ENCODE results near the gene ZNF581. TPM values are rescaled to one million over a fixed set of nuclear protein-coding genes. Genes with fewer than 3 reads are reported as not detected.

The ZNF581 gene
- total RNA-seq, 1 donor from 2014 or later = 15.5 TPM

DNA sequence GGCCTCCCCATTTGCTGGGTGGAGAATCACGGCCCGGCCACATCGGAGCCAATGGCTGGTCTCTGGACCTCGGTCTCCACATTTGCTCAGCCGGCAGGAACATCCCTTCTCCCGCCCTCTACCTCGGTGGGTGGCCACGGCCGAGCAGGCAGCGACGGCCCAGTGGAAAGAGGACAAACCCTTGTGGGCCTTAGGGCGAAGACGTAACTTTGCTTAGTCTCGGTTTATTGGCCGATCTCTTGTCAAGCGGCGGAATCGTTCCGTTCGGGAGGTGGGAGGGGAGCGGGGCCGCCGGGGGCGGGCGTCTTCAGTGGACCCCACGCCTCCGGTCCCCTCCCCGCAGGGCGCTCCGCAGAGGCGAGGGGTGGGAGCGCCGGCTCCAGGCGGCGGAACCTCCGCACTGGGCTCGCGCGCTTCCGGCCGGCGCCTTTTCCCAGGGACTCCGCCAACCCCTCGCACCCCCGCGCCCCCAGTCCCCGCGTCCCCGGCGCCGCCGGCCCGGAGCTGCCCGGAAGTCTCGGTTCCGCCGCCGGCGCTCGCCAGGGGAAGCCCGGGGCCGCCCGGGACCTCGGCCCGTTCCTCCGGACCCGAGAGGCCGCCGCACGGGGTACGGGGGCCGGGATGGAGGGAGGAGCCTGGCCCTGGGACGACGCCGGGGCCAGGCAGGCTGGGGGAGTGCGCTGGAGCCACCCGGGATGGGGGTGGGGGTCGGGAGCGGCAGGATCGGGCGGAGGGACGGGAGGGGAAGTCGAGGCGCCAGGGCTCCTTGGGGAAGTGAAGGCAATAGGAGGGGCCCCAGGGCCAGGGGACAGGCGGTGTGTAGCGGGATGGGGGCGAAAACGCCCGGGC is 2.6 kb upstream of the ZNF581 start, which contains the start of gene ZNF580:
Gene ZNF580, plus strand, starts transcription at position 426 of the 849 bp plus-strand sequence. CDS start 1,507 bp downstream, outside the sequence.
- H3K27ac ChIP-seq = peak within 1 kb of the TSS; percentile 97
- TF ChIP-seq POLR2A (IDR thresholded peaks at IDR 0.05) (no peak), POLR2AphosphoS5 (IDR thresholded peaks at IDR 0.05; ENCODE audit: insufficient read depth in 1 of 2, low read depth in 1 of 2) (peak in 1 of 2 donors; percentile 63)
- TF ChIP-seq, protein P1, sequence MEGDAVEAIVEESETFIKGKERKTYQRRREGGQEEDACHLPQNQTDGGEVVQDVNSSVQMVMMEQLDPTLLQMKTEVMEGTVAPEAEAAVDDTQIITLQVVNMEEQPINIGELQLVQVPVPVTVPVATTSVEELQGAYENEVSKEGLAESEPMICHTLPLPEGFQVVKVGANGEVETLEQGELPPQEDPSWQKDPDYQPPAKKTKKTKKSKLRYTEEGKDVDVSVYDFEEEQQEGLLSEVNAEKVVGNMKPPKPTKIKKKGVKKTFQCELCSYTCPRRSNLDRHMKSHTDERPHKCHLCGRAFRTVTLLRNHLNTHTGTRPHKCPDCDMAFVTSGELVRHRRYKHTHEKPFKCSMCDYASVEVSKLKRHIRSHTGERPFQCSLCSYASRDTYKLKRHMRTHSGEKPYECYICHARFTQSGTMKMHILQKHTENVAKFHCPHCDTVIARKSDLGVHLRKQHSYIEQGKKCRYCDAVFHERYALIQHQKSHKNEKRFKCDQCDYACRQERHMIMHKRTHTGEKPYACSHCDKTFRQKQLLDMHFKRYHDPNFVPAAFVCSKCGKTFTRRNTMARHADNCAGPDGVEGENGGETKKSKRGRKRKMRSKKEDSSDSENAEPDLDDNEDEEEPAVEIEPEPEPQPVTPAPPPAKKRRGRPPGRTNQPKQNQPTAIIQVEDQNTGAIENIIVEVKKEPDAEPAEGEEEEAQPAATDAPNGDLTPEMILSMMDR (IDR thresholded peaks at IDR 0.05) = peak in 1 of 3 experiments; percentile 11
- intact Hi-C loops (cut with DNase I) = no loop called here
- DNase-seq (ENCODE audit: extremely low spot score in 2 of 2) = no peak
- peaks cover 74% of the 10 kb centered on the region for H3K4me1 ChIP-seq
- H3K9me3 ChIP-seq = no peaks in the 10 kb centered on the region
- H3K36me3 ChIP-seq = peaks cover 0 to 10% of the 10 kb centered on the region in 2 donors
- H3K4me3 ChIP-seq = peak within 1 kb of the TSS; percentile 57 to 83
- no peaks in the 10 kb centered on the region for H3K27me3 ChIP-seq

DNA sequence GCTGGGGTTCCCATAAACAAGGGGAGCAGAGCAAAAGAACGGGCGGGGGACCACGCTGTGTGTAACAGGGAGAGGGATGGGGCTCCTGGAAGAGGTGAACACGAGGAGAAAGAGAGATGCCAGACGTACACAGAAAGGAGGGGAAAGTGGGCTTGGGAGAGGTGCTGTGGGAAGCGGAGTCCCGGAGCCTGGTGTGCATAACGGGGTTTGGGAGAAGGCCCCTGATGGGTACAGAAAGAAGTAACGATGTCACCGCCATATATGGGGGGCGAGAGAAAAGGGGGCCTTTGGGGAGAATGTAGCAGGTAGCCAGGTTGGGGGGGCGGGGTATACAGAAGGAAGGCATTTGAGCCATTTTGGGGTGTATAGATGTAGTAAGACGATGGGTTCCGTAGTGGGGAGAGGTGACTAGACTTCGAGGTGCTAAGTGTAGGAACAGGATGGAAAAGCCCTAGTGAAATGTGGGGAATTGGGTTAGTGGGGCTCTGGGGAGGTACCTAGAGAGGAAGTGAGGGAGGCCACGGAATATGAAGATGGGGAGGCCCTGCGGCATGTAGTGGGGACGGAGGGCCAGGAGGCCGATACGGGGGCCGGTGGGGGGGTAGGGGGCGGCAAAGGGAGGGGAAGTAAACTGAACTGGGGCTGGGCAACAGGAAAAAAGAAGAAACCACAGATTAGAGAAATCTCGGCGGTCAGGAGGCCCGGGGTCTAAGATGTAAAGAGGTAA is 1.9 kb upstream of the ZNF581 start:
- H3K4me3 ChIP-seq = peak overlapping the region; percentile 57 to 83
- TF ChIP-seq, protein P1 (IDR thresholded peaks at IDR 0.05) = no peak
- no peak for TF ChIP-seq POLR2AphosphoS5 (IDR thresholded peaks at IDR 0.05; ENCODE audit: insufficient read depth in 1 of 2, low read depth in 1 of 2)
- H3K36me3 ChIP-seq = peaks cover 0 to 11% of the 10 kb centered on the region in 2 donors
- intact Hi-C loops (cut with DNase I) = no loop called here
- H3K27ac ChIP-seq = peak overlapping the region; percentile 97
- DNase-seq (ENCODE audit: extremely low spot score in 2 of 2) = no peak
- H3K4me1 ChIP-seq = peaks cover 66% of the 10 kb centered on the region
- H3K27me3 ChIP-seq = no peaks in the 10 kb centered on the region
- no peaks in the 10 kb centered on the region for H3K9me3 ChIP-seq

DNA sequence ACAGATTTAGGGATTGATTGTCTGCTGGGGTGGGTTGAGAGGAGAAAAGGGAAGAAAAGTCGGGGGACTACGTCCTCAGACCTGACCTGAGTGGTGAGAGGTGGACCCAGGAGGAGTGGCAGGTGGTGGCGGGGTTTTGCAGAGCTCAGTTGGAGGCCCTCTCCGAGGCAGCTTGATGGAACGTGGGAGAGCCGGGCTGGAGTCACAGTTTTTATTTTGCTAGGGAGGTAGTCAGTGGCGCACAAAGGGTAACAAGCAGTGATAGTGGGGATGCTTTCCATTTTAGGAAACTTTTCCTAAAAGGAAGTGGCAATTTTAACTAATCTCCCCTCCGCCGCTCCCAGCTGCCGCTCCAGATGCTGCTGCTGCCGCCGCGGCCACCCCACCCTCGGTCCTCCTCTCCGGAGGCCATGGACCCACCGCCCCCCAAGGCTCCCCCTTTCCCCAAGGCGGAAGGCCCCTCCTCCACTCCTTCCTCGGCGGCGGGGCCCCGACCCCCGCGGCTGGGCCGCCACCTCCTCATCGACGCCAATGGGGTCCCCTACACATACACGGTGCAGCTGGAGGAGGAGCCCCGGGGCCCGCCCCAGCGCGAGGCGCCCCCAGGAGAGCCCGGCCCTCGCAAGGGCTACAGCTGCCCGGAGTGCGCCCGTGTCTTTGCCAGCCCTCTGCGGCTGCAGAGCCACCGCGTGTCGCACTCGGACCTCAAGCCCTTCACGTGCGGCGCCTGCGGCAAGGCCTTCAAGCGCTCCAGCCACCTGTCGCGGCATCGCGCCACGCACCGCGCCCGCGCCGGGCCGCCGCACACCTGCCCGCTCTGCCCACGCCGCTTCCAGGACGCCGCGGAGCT is 1.1 kb upstream of the ZNF581 start:
- TF ChIP-seq POLR2AphosphoS5 (IDR thresholded peaks at IDR 0.05; ENCODE audit: insufficient read depth in 1 of 2, low read depth in 1 of 2) = peak in 1 of 2 donors; percentile 21
- TF ChIP-seq, protein P1 (IDR thresholded peaks at IDR 0.05) = no peak
- no peak for TF ChIP-seq POLR2A (IDR thresholded peaks at IDR 0.05)
- H3K9me3 ChIP-seq = no peaks in the 10 kb centered on the region
- peak overlapping the region; percentile 97 for H3K27ac ChIP-seq
- intact Hi-C loops (cut with DNase I) = no loop called here
- peaks cover 62% of the 10 kb centered on the region for H3K4me1 ChIP-seq
- H3K27me3 ChIP-seq = no peaks in the 10 kb centered on the region
- H3K4me3 ChIP-seq = peak overlapping the region; percentile 57 to 83
- H3K36me3 ChIP-seq = peaks cover 0 to 11% of the 10 kb centered on the region in 2 donors
- no peak for DNase-seq (ENCODE audit: extremely low spot score in 2 of 2)

DNA sequence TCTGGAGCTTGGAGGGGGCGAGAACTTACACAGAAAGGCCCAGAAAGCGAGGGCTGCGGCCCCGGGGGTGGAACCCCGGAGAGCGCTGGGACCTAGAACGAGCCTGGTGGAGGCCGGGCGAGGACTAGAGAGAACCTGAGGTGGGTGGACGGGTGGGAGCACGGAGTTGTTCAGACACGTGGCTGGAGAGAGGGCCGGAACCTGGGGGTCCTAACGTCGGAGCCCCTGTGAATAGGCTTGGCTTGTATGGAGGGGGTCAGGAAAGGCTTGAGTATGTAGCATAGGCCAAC is 383 bp downstream of the ZNF581 start:
- peak overlapping the region; percentile 97 for H3K27ac ChIP-seq
- peaks cover 69% of the 10 kb centered on the region for H3K4me1 ChIP-seq
- no peaks in the 10 kb centered on the region for H3K9me3 ChIP-seq
- no peak for DNase-seq (ENCODE audit: extremely low spot score in 2 of 2)
- intact Hi-C loops (cut with DNase I) = no loop called here
- peak overlapping the region; percentile 57 to 83 for H3K4me3 ChIP-seq
- H3K36me3 ChIP-seq = peaks cover 0 to 11% of the 10 kb centered on the region in 2 donors
- TF ChIP-seq, protein P1 (IDR thresholded peaks at IDR 0.05) = no peak
- TF ChIP-seq POLR2AphosphoS5 (IDR thresholded peaks at IDR 0.05; ENCODE audit: insufficient read depth in 1 of 2, low read depth in 1 of 2) (no peak), POLR2A (IDR thresholded peaks at IDR 0.05) (no peak)
- no peaks in the 10 kb centered on the region for H3K27me3 ChIP-seq
